Measurements from ENCODE around the gene OBP2A.

Gene OBP2A

DNA sequence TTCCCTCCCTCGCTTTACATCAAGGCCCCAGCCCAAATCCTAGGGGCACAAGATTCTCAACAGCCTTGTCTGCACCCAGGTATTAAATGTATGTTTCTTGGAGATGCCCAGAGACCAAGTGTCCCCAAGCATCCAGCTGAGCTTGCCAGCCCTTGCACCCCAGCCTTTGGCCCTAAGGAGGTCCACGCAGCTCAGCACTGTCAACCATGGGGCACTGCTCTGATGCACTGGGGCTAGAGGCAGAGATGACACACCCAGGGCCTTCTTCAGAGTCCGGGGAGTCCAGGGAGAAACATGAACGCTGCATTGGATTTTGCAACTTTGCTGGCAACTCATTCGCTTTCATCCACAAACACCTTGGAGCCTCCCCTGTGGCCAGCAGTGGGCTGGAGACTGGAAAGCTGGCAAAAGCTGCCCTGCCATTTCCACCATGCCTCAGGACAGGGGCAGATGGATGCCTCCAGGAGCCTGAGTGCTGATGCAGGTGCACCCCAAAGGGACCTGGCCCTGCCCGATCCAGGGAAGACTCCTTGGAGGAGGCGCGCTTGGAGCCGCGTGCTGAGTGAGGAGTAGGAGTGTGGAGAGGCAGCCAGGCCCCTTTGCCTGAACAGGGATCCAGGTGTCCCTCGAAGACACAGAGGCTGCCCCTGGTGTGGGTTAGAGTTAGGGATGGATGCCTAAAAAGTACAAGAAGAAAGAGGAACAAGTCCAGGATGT, 34.9 kb downstream of the OBP2A start:
- DNase-seq: no peak

DNA sequence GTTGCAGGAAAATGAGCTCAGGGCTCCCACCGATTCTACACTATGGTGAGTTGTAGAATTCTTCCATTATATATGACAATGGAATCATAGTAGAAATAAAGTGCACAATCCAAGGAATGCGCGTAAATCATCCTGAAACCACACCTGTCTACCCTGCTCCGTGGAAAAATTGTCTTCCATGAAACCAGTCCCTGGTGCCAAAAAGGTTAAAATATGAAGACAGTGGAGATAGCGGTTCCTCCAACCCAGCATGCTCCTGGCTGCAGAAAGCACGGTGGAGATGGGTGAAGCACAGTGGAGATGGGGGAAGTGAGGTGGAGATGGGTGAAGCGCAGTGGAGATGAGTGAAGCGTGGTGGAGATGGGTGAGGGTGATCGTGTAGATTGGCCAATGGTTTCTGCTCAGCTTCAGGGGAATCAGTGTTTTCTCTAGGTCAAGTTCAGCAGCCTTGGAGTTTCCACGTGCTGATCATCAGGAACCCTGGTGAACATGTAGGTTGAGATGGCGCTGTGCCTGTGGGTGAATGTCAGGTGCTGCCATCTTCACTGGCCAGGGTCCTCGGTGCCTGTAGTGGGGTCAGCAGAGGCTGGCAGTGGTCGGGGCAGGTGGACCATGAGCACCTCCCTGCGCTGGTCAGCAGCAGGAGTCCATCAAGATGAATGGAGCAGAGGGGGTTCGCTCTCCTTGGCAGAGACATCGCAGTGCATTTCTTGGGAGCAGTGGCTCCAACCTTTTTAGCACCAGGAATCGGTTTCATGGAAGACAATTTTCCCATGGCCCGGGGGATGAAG, 35.9 kb downstream of the OBP2A start:
- no peak for DNase-seq

DNA sequence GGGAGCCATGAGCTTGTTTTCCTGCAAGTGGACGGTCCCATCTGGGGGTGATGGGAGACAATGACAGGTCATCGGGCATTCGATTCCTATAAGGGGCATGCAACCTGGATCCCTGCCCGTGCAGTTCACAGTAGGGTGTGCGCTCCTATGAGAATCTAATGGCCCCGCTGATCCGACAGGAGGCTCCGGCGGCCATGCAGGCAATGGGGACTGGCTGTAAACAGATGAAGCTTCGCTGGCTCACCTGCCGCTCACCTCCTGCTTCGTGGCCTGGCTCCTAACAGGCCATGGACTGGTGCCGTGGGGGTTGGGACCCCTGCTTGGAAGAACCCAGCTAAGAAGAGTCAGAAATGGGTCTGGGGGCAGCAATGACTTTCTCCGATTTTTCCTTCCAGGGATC, 36.6 kb downstream of the OBP2A start:
- no peak for DNase-seq

DNA sequence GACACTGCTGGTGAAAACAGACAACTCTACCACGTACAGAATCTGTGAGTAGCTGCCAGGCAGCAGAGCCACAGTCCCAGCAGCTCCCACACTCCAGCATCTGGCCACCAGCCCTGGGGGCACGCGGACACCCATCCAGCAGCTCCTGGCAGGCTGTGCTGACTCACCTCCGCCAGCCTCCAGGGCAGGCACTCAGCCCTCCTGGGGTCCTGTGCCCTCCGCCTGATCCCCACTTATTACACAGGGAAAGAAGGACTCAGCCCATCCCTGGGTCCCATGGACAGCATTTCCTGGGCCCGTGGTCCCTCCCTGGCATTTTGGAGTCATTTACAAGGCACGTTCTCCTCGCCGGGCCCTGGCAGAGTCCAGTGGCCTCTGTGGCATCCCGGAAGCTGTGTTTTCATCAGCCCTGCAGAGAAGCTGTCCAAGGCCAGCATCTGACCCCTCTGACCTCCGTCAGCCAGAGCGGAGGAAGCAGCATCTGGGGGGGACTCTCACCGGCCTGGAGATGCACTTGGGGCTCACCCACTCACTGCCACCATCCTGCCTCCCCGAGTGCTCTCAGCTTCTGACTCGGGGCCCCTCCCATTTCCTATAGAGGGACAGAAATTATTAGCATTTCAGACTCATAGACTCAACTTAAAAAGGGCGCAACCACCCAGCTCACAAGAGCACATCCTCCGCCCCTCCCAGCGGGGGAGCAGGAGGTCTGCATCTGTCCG, 37.2 kb downstream of the OBP2A start:
- no peak for DNase-seq

DNA sequence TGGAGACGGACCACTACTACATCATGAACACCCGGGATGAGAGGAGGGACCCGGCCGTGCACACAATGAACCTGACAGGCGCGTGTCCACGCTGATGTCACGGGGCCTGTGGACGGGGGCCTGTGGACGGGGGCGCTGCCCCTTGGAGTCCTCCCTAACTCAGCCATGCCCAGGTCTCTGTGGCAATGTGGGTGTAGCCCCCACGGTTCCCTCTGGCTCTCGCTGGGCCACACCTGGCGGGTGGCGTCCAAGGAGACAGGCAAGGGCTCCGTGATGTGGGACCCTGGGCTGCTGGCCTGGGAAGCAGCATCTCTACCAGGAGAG, 37.7 kb downstream of the OBP2A start:
- no peak for DNase-seq

DNA sequence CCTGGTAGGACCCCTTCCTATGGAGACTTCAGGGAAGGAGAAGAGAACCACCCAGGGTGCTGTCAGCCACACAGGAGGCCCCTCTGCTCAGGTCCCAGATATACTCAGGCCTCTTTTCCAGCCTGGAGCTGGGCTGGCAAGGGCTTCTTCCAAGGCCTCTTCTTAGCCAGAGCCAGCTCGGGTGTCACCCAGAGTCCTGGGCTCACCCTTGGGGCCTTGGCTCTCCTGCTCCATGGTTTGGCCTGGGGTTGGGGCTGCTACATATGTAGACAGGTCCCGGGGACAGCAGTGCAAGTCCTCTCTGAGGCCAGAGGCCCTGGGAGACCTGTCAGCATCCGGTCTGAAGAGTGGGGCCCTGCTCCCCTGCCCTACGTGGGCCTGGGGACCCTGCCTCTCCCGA, 38.4 kb downstream of the OBP2A start:
- no peak for DNase-seq

DNA sequence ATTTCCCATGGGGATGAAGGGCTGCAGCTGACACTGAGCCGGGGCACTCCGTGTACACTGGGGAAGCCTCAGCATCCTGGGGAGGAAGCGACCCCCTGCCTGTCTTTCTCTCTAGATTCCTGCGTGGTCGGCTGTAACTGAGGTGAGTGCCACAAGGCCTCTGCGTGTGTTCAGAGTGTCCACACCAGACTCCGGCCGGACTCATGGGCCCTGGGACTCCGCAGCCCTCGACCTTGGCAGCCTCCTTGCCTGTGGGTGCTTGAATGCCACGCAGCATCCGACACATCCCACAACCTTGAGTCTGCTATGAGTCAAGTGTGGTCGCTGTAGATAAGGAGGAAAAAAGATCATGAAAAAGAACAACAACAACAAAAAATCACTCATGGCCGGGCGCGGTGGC, 39.0 kb downstream of the OBP2A start:
- no peak for DNase-seq

DNA sequence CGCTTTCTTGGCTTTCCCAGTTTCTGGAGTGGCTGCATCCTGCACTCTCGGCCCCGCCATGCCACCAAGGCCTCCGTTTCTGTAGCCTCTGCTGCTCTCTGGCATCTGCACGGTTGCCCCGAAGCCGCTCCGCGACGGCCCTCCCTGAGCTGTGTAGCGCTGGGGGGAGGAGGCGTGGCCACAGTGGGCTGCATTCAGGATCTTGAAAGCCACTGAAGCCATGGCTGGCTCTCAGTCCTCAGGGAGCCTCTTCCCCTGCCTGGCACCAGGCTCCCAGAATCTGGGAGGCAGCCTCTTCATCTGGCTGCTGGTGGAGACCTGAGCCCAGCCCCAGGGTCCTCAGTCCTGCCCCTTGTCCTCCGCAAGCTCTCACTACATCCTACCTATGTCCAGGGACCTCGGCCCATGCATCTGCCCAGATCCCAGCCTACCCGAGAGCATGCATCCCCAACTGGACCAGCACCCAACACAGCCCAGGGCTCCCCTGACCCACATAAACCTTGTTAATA, 40.7 kb downstream of the OBP2A start:
- no peak for DNase-seq

DNA sequence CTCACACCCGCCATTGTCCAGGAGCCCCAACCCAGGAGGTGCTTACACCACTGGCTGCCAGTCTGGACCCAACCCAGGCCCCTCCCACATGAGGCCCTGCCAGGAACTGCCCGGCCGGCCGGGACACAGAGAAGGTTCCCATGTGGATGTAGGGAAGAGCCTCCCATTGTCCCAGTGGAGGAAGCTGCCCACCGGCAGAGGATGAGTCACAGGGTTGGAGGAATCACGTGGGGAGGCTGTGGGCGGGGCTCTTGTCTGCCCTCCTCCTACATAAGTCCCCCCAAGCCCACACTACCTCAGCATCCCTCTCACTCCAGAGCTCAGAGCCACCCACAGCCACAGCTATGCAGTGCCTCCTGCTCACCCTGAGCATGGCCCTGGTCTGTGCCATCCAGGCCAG, 41.7 kb downstream of the OBP2A start:
- no peak for DNase-seq

DNA sequence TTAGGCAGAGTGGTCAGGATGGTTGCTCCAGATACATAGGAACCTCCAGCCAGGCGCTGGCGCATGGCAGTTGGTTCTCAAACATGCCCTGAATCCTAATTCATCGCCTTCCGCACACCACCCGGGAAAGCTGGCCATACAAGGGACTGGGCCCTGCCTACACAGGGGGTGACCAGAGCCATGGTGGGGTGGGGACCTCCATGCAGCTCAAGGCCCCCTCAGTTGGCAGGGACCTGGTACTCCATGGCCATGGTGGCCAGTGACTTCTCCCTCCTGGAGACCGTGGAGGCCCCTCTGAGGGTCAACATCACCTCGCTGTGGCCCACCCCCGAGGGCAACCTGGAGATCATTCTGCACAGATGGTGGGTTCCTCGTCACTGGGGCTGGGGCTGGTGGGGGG, 42.4 kb downstream of the OBP2A start:
- DNase-seq: no peak

DNA sequence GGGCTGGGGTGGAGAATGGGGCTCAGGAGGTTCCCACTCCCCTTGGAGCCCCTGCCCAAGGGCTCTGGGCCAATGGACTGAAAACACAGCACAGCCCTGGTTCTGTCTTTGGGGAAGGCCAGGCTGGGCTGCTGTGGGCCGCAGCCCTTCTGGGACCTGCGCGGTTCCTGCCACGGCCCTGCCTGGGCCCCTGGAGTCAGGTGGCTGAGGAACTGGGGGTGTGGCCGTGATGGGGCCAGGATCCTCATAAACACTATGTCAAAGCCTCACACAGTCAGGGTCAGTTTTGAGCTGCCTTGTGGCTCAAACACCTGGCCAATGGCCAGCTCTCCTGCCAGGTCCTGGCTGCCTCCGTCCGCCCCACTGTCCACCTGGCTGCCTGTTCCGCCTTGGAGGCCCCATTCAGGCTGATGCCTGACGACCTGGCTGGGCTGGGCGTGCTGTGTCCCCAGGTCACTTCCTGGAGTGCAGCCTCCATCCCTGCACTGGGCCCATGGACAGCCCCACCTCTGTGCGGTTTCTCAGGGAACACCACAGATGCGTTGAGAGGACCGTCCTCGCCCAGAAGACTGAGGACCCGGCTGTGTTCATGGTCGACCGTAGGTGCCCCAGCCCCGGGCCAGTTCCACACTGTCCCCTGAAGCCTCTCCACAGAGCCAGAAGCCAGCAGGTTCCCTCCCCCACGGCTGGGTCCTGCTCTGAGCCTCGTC, 43.1 kb downstream of the OBP2A start:
- no peak for DNase-seq

DNA sequence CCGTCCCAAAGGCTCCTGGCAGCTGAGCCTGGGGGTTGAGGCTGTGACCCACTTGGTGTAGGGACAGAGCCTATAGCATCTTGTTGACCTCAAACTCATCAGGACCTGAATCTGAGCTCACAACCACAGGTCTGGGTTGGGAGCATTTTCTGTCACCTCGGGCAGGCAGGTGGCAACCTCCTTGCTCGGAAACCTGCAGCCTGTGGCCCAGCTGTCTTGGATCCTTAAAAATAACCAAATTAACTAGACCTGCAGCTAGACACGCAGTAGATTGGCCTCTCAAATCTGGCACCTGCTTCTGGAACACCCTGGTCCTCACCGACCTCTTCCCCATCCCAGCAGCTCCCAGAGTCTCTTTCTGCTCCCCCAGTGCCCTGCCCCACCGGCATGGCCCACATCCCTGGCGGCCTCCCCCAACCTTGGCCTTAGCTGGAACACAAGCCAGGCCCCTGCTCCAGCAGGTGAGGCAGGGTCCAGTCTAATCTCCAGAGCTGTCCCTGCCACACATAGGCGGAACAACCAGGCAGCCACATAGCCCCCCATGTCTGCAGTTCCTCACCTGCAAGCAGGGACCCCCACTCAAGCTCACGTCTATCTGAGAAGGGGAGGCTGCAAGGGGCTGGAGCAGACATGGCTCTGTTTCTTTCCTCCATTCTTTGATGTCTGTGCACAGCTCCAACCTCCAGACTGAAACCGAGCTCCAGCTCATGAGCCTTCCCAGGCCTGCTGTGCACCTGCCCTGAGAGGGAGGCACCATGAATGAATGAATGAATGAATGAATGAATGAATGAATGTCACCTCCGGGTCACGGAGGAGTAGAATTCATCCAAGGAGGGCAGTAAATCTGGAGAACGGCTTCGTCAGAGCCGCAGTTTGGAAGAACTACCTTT, 43.9 kb downstream of the OBP2A start:
- DNase-seq: no peak

DNA sequence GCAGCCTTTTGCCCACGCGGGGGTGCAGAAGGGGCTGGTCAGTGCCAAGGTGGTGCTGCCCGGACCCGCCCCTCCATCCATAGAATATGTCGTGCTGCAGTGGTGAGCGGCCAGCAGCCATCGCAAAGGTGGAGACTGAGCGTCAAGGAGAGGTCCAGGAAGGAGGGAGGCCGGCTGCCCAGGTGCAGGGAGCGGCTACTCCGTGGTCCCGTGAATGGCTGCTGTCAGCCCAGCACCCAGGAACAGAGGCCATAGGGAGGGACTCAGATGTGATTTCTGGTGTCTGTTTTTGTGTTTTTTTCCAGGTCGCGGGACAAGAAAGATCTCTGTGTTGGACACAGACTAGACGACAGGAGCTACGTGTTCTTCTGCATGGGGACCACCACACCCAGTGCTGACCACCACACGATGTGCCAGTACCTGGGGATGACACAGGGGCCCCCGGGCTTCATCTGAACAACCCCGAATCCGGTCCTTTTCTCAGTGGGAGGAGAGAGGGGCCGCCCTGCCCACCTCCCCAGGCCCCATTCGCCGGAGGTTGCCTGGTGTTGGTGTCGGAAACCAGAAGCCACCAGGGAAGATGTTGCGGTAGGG, 44.7 kb downstream of the OBP2A start:
- DNase-seq: no peak

DNA sequence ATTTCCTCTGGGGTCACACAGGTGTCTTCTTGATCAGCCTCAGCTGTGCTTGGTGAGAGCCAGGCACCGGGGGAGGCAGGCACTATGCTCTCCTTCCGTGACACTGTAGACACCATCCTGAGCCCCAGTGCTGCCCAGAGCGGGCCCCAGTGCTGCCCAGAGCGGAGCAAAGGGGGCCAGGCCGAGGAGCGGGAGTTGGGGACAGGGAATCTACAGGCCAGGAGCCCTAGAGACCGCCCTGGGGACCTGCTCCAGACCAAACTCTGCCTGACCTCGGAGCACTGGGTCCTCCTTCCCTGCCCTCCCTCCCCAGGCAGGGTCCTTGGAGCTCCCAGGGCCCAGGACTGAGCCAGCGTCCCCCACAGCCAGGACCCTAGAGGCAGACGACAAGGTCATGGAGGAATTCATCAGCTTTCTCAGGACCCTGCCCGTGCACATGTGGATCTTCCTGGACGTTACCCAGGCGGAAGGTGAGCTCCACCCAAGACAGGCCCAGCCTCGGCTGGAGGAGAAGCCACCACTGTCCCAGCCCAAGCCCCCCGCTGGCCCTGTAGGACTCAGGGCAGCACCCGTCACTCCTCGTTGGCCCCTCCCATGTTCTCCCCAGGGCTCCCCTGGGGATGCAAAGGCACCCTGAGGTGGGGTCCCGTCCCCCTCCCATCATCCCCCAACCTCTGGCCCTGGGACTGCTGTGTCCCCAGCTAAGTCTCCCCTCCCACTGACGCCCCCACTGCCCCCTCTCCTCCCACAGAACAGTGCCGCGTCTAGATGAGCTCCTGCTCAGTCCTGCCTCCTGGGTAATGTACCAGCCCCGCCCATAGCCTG, 45.8 kb downstream of the OBP2A start:
- DNase-seq: no peak

DNA sequence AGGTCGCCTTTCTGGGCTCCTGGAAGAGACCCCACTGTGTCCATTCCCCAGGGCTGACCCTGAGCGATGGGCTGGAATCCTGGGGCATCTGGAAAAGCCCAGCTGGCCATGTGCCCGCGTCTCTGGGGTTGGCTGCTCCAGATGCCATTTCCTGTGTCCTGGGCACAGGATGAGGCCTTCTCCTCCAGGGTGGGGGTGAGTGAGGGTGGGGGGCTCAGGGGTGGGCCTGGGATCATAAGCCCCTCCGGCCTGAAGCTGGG, 46.3 kb downstream of the OBP2A start:
- no peak for DNase-seq

DNA sequence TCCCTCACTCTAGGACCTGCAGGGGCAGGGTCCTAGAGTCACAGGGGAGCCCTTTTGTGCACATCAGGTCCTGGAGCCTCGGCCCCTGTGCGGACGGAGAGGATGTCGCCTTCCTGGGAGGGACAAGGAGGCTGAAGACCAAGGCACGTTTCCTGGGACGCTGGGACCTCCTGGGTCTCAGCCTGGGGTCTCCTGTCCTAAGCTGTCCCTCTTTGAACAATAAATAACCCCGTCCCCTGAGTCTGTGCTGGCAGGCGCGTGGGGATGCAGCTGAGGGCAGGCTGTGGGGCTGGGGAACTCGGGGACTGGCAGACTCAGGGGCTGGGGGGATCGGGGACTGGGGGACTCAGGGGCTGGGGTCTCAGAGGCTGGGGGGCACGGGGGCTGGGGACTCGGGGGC, 46.7 kb downstream of the OBP2A start:
- no peak for DNase-seq

DNA sequence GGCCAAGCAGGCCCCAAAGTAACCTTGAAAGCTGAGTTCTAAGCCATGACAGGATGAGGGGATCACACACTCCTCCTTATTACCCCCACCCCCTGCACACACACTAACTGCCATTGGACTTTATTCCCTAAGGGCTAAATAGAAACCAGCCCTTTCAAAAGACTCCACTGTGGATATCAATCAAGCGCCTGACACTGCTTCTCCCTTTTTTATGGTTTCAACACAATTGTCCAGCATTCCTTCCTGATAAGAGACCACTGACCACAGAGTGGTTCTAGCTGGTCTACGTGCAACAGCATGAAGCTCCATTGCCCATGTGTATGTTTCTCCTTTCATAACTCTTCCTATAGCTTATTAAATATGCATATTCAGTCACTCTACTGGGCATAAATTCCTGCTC, 50.3 kb downstream of the OBP2A start:
- no peak for DNase-seq

Data from stimulated activated CD4-positive, alpha-beta T cell treated with anti-CD3 and anti-CD28 coated beads, Interleukin-2, amount 100 ng/mL, for 24 hours (primary cell).